ENCODE data around the gene STK32B. TPM values are rescaled to one million over a fixed set of nuclear protein-coding genes. Genes with fewer than 3 reads are reported as not detected.

The STK32B gene
- total and polyA plus RNA-seq, 9 of the 15 experiments (the other 6 are each of a cell fraction or from before 2014, with no cell fraction given), result 0.03 to 0.20 (median 0.07) TPM; not detected in 2

- Histone ChIP-seq H3K9me1 (ENCODE audit: control insufficient read depth, insufficient read depth, low read length) (no peaks in the 10 kb centered on the region), H4K20me1 (replicated peaks; ENCODE audit: control insufficient read depth, insufficient read depth, low read length) (no peaks in the 10 kb centered on the region), H3K27me3 (ENCODE audit: control insufficient read depth in 2 of 2, insufficient read depth in 2 of 2, low read length in 2 of 2) (no peaks in the 10 kb centered on the region), H3K4me2 (ENCODE audit: insufficient read depth, low read length) (no peak overlapping the region), H3K79me2 (ENCODE audit: control insufficient read depth, insufficient read depth, low read length) (no peaks in the 10 kb centered on the region), H3K4me3 (no peak overlapping the region), H3K9ac (ENCODE audit: insufficient read depth in 1 of 2, low read depth in 2 of 2, low read length in 2 of 2) (no peak overlapping the region), H3K4me1 (replicated peaks in 1 of 2; ENCODE audit: control insufficient read depth in 2 of 2, insufficient read depth in 2 of 2, low read length in 2 of 2) (no peaks in the 10 kb centered on the region), H3K9me3 (replicated peaks; ENCODE audit: control insufficient read depth, insufficient read depth, low read depth, low read length) (no peaks in the 10 kb centered on the region), H2AFZ (ENCODE audit: low read depth, low read length) (no peak overlapping the region), H3K36me3 (ENCODE audit: control insufficient read depth, insufficient read depth, low read length) (no peaks in the 10 kb centered on the region), H3K27ac (ENCODE audit: extremely low read depth, low read depth, low read length) (no peak overlapping the region)
- no peak for FAIRE-seq
- BruUV-seq (replicated peaks), result no TSS peak
- WGBS (ENCODE audit: insufficient coverage, low coverage, missing lambda C conversion rate), result 0% methylated on average over 4 of the region's 4 CpGs
- intact Hi-C loops (cut with micrococcal nuclease) (no loop called here), in situ Hi-C loops (cut with MboI) (no loop called here)
- TF ChIP-seq ETV6 (IDR thresholded peaks at IDR 0.05; ENCODE audit: borderline replicate concordance in 1 of 2, low read depth in 2 of 2, low read length in 1 of 2) (no peak), ETV6 (CRISPR knock-in tag; IDR thresholded peaks at IDR 0.05; ENCODE audit: borderline replicate concordance) (no peak), CBX2 (IDR thresholded peaks at IDR 0.05; ENCODE audit: insufficient read depth, low read length, poor library complexity, severe bottlenecking) (no peak)
- POLR2A ChIA-PET, result no interaction called here
- no peak for ATAC-seq
- CTCF ChIA-PET (ENCODE audit: low intra/inter-chr PET ratio), result no interaction called here
- DNase-seq (ENCODE audit: extremely low read depth in 1 of 4, low spot score in 3 of 4), result no peak
These were observed 361.0 kb downstream of the STK32B start for GRCh38 chr4:5412296-5412695.

GRCh38 chr4:5412751-5413150 lies 361.5 kb downstream of the STK32B start:
- Histone ChIP-seq H4K20me1 (replicated peaks; ENCODE audit: control insufficient read depth, insufficient read depth, low read length) (no peaks in the 10 kb centered on the region), H3K36me3 (ENCODE audit: control insufficient read depth, insufficient read depth, low read length) (no peaks in the 10 kb centered on the region), H3K79me2 (ENCODE audit: control insufficient read depth, insufficient read depth, low read length) (no peaks in the 10 kb centered on the region), H2AFZ (ENCODE audit: low read depth, low read length) (no peak overlapping the region), H3K4me3 (no peak overlapping the region), H3K27ac (ENCODE audit: extremely low read depth, low read depth, low read length) (no peak overlapping the region), H3K9ac (ENCODE audit: insufficient read depth in 1 of 2, low read depth in 2 of 2, low read length in 2 of 2) (no peak overlapping the region), H3K27me3 (ENCODE audit: control insufficient read depth in 2 of 2, insufficient read depth in 2 of 2, low read length in 2 of 2) (no peaks in the 10 kb centered on the region), H3K4me1 (replicated peaks in 1 of 2; ENCODE audit: control insufficient read depth in 2 of 2, insufficient read depth in 2 of 2, low read length in 2 of 2) (no peaks in the 10 kb centered on the region), H3K4me2 (ENCODE audit: insufficient read depth, low read length) (no peak overlapping the region), H3K9me1 (ENCODE audit: control insufficient read depth, insufficient read depth, low read length) (no peaks in the 10 kb centered on the region), H3K9me3 (replicated peaks; ENCODE audit: control insufficient read depth, insufficient read depth, low read depth, low read length) (no peaks in the 10 kb centered on the region)
- CTCF ChIA-PET (ENCODE audit: low intra/inter-chr PET ratio), result no interaction called here
- intact Hi-C loops (cut with micrococcal nuclease), result no loop called here
- ATAC-seq, result no peak
- DNase-seq (ENCODE audit: extremely low read depth in 1 of 4, low spot score in 3 of 4), result no peak
- WGBS (ENCODE audit: insufficient coverage, low coverage, missing lambda C conversion rate), result 9% methylated on average over 1 of the region's 1 CpG
- FAIRE-seq, result no peak
- no TSS peak for BruUV-seq (replicated peaks)
- POLR2A ChIA-PET, result no interaction called here
- in situ Hi-C loops (cut with MboI), result no loop called here
- TF ChIP-seq ZNF431 (CRISPR knock-in tag; IDR thresholded peaks at IDR 0.05) (no peak), NFYB (IDR thresholded peaks at IDR 0.05; ENCODE audit: extremely low read depth, insufficient read length) (no peak), CREM (IDR thresholded peaks at IDR 0.05; ENCODE audit: low read depth) (no peak), TRIM28 (IDR thresholded peaks at IDR 0.05) (no peak), SRSF3 (IDR thresholded peaks at IDR 0.05; ENCODE audit: insufficient read depth, low read length) (no peak), FUS (optimal IDR thresholded peaks at IDR 0.05; ENCODE audit: low read depth, low read length) (no peak), ZHX1 (conservative IDR thresholded peaks at IDR 0.05; ENCODE audit: low read length) (no peak), POLR2B (IDR thresholded peaks at IDR 0.05; ENCODE audit: low read depth, partially characterized antibody) (no peak), CHD1 (IDR thresholded peaks at IDR 0.05; ENCODE audit: low read length) (no peak), RBM14 (IDR thresholded peaks at IDR 0.05; ENCODE audit: borderline replicate concordance, insufficient read depth, low read depth, low read length) (no peak), ZNF24 (IDR thresholded peaks at IDR 0.05) (no peak), E2F1 (CRISPR knock-in tag; IDR thresholded peaks at IDR 0.05) (no peak)
